WTC11 (cell line): ENCODE results near the gene FBXO41. TPM values are rescaled to one million over a fixed set of nuclear protein-coding genes. Genes with fewer than 3 reads are reported as not detected.

ENCODE experiments used
- ATAC-seq: fragments of 200-7000 bp; cut with Tn5 transposase; 2 replicates; pipeline ENCODE4 v1.10.0; 2021; ENCODE audit warnings: mild to moderate bottlenecking, moderate library complexity
- CTCF ChIA-PET: fragments of 300-600 bp; sonication (Branson Sonifier 250); formaldehyde crosslinking; loops from one replicate; lab custom pipeline; 2021; ENCODE audit warnings: antibody characterized with exemption; lab: Charles Lee
- POLR2A ChIA-PET: fragments of 350-600 bp; sonication (Branson Sonifier 250); formaldehyde crosslinking; loops from one replicate; lab custom pipeline; 2021; ENCODE audit warnings: antibody characterized with exemption; lab: Charles Lee
- DNase-seq: peaks from one replicate; pipeline ENCODE4 v3.0.0; 2021; ENCODE audit warnings: low spot score
- H3K27ac Mint-ChIP-seq: 2 replicates; pipeline ENCODE4 v1.8.0; 2021; ENCODE audit warnings: mixed read lengths
- H3K27me3 Mint-ChIP-seq: 2 replicates; pipeline ENCODE4 v1.8.0; 2021; ENCODE audit warnings: low read depth, mild to moderate bottlenecking, moderate library complexity, mixed read lengths
- H3K36me3 Mint-ChIP-seq: 2 replicates; pipeline ENCODE4 v1.8.0; 2021; ENCODE audit warnings: mixed read lengths
- H3K4me1 Mint-ChIP-seq: 2 replicates; pipeline ENCODE4 v1.8.0; 2022; ENCODE audit warnings: mixed read lengths
- H3K4me3 Mint-ChIP-seq: 2 replicates; pipeline ENCODE4 v1.8.0; 2021; ENCODE audit warnings: mild to moderate bottlenecking, moderate library complexity, mixed read lengths
- H3K9me3 Mint-ChIP-seq: 2 replicates; pipeline ENCODE4 v1.8.0; 2021; ENCODE audit warnings: mixed read lengths
- GTF2I ChIP-seq: fragments of 250-450 bp; sonication (Bioruptor Pico); conservative IDR thresholded peaks from 2 replicates; pipeline ENCODE4 v1.4.0; 2021; ENCODE audit warnings: mild to moderate bottlenecking
- NFE2L1 ChIP-seq: sonication (generic); formaldehyde crosslinking; IDR thresholded peaks from 2 replicates; pipeline ENCODE4 v1.8.1; 2023; ENCODE audit warnings: missing genetic modification reagents
- OVOL2 ChIP-seq: fragments of 250-450 bp; sonication (Bioruptor Pico); IDR thresholded peaks from 2 replicates; pipeline ENCODE4 v1.9.0; 2021; ENCODE audit warnings: mild to moderate bottlenecking, borderline replicate concordance
- RELA ChIP-seq: sonication (generic); formaldehyde crosslinking; IDR thresholded peaks from 2 replicates; pipeline ENCODE4 v1.8.1; 2022; ENCODE audit warnings: missing genetic modification reagents, mild to moderate bottlenecking, borderline replicate concordance
- SOX15 ChIP-seq: fragments of 250-450 bp; sonication (Bioruptor Pico); IDR thresholded peaks from 2 replicates; pipeline ENCODE4 v1.9.0; 2021; ENCODE audit warnings: mild to moderate bottlenecking
- TCF7 ChIP-seq: sonication (generic); formaldehyde crosslinking; IDR thresholded peaks from 2 replicates; pipeline ENCODE4 v1.8.0; 2022; ENCODE audit warnings: mild to moderate bottlenecking, low read depth, missing genetic modification reagents, moderate library complexity
- TEAD4 ChIP-seq: sonication (generic); formaldehyde crosslinking; IDR thresholded peaks from 2 replicates; pipeline ENCODE4 v1.8.0; 2022; ENCODE audit warnings: mild to moderate bottlenecking, missing genetic modification reagents
- ZNF396 ChIP-seq: fragments of 250-450 bp; sonication (Bioruptor Pico); IDR thresholded peaks from 2 replicates; pipeline ENCODE4 v1.8.0; 2021; ENCODE audit warnings: mild to moderate bottlenecking, moderate library complexity, borderline replicate concordance
- ZNF416 ChIP-seq: fragments of 250-450 bp; sonication (Bioruptor Pico); IDR thresholded peaks from 2 replicates; pipeline ENCODE4 v1.9.0; 2021; ENCODE audit warnings: mild to moderate bottlenecking, inconsistent platforms
- ZNF671 ChIP-seq: fragments of 250-450 bp; sonication (Bioruptor Pico); IDR thresholded peaks from 2 replicates; pipeline ENCODE4 v1.8.0; 2021; ENCODE audit warnings: mild to moderate bottlenecking
- total RNA-seq: library from RNA; stranded (reverse); gene quantifications from 3 replicates; pipeline ENCODE4 v1.2.3, GENCODE V29; 2021
- TF ChIP-seq, protein P1 (sequence below): sonication (generic); formaldehyde crosslinking; IDR thresholded peaks from 2 replicates; pipeline ENCODE4 v1.8.0; 2023; ENCODE audit warnings: missing genetic modification reagents, mild to moderate bottlenecking, borderline replicate concordance
- TF ChIP-seq, protein P2 (sequence below): sonication (generic); formaldehyde crosslinking; IDR thresholded peaks from 2 replicates; pipeline ENCODE4 v1.8.1; 2022; ENCODE audit warnings: mild to moderate bottlenecking, moderate library complexity, missing genetic modification reagents
- TF ChIP-seq, protein P3 (sequence below): sonication (generic); formaldehyde crosslinking; IDR thresholded peaks from 2 replicates; pipeline ENCODE4 v1.8.0; 2023; ENCODE audit warnings: missing genetic modification reagents
- TF ChIP-seq, protein P4 (sequence below): sonication (generic); formaldehyde crosslinking; IDR thresholded peaks from 2 replicates; pipeline ENCODE4 v1.8.0; 2022; ENCODE audit warnings: mild to moderate bottlenecking, missing genetic modification reagents
- TF ChIP-seq, protein P5 (sequence below): sonication (generic); formaldehyde crosslinking; IDR thresholded peaks from 2 replicates; pipeline ENCODE4 v1.8.0; 2022; ENCODE audit warnings: missing genetic modification reagents

FBXO41 gene
- total RNA-seq, 1 experiment from 2014 or later: 19.2 TPM

DNA sequence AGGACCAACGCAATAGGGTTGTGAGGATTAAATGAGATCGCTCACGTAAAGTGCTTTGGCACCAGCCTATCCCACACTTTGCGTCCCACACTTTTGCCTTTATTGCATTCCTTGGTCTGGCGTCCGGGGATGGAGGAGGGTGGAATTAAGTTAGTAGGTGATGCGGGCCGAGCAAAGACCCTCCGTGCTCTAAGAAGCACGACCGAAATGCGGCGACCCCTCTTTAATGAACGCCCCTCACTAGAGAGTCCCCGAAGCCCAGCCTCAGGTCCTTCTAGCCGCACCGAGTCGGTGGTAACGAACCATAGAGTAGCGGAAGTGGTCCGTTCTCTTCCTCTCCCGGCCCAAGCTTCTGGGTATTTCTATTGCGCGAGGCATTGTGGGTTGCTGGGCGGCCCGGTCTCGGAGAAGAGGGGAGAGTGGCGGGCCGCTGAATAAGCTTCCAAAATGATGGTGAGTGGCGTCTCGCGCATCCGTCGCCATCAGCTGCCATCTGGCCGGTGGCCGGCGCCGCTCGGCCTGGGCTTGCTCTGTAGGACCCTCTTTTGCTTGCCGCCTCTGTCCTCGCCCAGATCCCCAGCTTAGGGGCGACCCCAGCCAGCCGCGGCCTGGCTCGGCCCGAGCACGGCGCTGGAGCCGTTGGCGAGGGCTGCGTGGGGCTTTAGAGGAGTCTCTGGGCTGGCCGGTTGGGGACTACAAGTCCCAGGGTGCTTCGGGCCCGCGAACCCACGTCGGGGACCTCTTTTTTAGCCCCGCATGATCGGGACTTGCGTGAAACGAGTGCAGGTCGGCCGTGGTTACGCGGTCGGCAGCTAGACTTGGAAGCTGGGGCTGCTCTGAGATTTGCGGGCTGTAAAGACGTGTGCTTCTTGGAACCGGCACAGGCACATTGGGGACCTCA is 50.1 kb downstream of the FBXO41 start, which contains the start of gene CCT7 (continued):
- TF ChIP-seq, protein P1, sequence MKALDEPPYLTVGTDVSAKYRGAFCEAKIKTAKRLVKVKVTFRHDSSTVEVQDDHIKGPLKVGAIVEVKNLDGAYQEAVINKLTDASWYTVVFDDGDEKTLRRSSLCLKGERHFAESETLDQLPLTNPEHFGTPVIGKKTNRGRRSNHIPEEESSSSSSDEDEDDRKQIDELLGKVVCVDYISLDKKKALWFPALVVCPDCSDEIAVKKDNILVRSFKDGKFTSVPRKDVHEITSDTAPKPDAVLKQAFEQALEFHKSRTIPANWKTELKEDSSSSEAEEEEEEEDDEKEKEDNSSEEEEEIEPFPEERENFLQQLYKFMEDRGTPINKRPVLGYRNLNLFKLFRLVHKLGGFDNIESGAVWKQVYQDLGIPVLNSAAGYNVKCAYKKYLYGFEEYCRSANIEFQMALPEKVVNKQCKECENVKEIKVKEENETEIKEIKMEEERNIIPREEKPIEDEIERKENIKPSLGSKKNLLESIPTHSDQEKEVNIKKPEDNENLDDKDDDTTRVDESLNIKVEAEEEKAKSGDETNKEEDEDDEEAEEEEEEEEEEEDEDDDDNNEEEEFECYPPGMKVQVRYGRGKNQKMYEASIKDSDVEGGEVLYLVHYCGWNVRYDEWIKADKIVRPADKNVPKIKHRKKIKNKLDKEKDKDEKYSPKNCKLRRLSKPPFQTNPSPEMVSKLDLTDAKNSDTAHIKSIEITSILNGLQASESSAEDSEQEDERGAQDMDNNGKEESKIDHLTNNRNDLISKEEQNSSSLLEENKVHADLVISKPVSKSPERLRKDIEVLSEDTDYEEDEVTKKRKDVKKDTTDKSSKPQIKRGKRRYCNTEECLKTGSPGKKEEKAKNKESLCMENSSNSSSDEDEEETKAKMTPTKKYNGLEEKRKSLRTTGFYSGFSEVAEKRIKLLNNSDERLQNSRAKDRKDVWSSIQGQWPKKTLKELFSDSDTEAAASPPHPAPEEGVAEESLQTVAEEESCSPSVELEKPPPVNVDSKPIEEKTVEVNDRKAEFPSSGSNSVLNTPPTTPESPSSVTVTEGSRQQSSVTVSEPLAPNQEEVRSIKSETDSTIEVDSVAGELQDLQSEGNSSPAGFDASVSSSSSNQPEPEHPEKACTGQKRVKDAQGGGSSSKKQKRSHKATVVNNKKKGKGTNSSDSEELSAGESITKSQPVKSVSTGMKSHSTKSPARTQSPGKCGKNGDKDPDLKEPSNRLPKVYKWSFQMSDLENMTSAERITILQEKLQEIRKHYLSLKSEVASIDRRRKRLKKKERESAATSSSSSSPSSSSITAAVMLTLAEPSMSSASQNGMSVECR (CRISPR knock-in tag): peak; percentile 14; the same call in 1 of the 2 replicates
- TF ChIP-seq ZNF671 (CRISPR knock-in tag) (no peak), RELA (CRISPR knock-in tag) (no peak), ZNF416 (CRISPR knock-in tag) (no peak), ZNF396 (CRISPR knock-in tag) (no peak), SOX15 (CRISPR knock-in tag) (no peak), TCF7 (CRISPR knock-in tag) (no peak)
- TF ChIP-seq, protein P2, sequence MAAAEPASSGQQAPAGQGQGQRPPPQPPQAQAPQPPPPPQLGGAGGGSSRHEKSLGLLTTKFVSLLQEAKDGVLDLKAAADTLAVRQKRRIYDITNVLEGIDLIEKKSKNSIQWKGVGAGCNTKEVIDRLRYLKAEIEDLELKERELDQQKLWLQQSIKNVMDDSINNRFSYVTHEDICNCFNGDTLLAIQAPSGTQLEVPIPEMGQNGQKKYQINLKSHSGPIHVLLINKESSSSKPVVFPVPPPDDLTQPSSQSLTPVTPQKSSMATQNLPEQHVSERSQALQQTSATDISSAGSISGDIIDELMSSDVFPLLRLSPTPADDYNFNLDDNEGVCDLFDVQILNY: no peak

DNA sequence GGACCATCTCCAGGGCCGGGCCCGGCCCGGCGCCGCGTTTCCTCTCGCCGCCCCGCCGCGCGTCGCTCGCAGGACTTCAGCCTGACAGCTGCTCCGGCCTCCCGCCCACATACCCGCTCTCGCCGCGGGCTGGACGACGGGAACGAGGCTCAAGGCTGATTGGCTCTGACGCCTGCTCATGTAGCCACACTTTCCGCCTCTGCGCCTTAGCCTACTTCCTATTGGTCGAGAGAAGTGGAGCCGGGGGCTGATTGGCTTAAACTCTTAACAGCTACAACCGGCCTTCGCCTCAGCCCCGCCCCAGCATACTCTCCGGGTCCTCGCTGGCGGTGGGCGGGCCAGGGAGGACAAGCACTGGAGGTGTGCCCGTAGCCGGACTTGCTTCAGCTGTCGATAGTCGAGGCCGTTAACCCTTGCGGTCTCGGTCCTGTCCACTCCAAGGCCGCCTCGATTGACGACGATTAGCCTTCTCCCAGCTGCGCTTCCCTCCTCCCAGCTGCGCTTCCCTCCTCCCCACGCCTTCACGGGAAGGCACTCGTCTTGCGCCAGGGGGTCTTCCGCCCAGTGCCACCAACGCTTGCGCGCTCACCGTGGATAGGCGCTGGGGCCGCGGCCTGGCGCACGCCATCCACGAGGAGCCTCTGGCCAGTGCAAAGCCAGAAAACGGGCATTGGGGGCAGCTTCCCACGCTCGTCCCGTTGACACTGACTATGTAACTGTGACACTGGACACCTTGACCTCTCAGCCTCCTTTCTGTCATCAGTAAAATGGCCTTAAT is 50.9 kb downstream of the FBXO41 start, which contains the start of gene PRADC1:
Gene PRADC1 (minus strand): TSS at position 86 of the 778 bp plus-strand sequence. CDS start 79 bp downstream, at position 7.
- Mint-ChIP-seq H3K4me1 (peaks cover 29% of the 10 kb centered on the region), H3K36me3 (peaks cover 4% of the 10 kb centered on the region; the same call in 1 of the 2 replicates), H3K4me3 (peak within 1 kb of the TSS; percentile 100), H3K27ac (peak within 1 kb of the TSS; percentile 90), H3K27me3 (no peaks in the 10 kb centered on the region; the same call in 1 of the 2 replicates), H3K9me3 (no peaks in the 10 kb centered on the region)
- ChIA-PET CTCF (interaction anchor here (0.8 to 3.0 kb wide), 14 partner anchors 14 to 370 kb away, joined by 3 to 39 read pairs (median 4); partner anchors contain the start of genes EGR4 and SPR), POLR2A (interaction anchor here (0.5 to 2.1 kb wide), 12 partner anchors 10 to 144 kb away, joined by 3 to 7 read pairs (median 3); partner anchors contain the start of gene NOTO)
- peak; percentile 98 for DNase-seq
- ATAC-seq: peak; percentile 93
- TF ChIP-seq, protein P3, sequence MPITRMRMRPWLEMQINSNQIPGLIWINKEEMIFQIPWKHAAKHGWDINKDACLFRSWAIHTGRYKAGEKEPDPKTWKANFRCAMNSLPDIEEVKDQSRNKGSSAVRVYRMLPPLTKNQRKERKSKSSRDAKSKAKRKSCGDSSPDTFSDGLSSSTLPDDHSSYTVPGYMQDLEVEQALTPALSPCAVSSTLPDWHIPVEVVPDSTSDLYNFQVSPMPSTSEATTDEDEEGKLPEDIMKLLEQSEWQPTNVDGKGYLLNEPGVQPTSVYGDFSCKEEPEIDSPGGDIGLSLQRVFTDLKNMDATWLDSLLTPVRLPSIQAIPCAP (CRISPR knock-in tag): no peak
- TF ChIP-seq, protein P4, sequence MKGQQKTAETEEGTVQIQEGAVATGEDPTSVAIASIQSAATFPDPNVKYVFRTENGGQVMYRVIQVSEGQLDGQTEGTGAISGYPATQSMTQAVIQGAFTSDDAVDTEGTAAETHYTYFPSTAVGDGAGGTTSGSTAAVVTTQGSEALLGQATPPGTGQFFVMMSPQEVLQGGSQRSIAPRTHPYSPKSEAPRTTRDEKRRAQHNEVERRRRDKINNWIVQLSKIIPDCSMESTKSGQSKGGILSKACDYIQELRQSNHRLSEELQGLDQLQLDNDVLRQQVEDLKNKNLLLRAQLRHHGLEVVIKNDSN (CRISPR knock-in tag): no peak
- TF ChIP-seq, protein P5, sequence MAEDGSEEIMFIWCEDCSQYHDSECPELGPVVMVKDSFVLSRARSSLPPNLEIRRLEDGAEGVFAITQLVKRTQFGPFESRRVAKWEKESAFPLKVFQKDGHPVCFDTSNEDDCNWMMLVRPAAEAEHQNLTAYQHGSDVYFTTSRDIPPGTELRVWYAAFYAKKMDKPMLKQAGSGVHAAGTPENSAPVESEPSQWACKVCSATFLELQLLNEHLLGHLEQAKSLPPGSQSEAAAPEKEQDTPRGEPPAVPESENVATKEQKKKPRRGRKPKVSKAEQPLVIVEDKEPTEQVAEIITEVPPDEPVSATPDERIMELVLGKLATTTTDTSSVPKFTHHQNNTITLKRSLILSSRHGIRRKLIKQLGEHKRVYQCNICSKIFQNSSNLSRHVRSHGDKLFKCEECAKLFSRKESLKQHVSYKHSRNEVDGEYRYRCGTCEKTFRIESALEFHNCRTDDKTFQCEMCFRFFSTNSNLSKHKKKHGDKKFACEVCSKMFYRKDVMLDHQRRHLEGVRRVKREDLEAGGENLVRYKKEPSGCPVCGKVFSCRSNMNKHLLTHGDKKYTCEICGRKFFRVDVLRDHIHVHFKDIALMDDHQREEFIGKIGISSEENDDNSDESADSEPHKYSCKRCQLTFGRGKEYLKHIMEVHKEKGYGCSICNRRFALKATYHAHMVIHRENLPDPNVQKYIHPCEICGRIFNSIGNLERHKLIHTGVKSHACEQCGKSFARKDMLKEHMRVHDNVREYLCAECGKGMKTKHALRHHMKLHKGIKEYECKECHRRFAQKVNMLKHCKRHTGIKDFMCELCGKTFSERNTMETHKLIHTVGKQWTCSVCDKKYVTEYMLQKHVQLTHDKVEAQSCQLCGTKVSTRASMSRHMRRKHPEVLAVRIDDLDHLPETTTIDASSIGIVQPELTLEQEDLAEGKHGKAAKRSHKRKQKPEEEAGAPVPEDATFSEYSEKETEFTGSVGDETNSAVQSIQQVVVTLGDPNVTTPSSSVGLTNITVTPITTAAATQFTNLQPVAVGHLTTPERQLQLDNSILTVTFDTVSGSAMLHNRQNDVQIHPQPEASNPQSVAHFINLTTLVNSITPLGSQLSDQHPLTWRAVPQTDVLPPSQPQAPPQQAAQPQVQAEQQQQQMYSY (CRISPR knock-in tag): no peak
- TF ChIP-seq, protein P1 (CRISPR knock-in tag): peak; percentile 88; the same call in 1 of the 2 replicates
- TF ChIP-seq TEAD4 (CRISPR knock-in tag) (no peak), NFE2L1 (CRISPR knock-in tag) (0 out of 2 replicates have a peak, but pooled peaks have one; percentile 33), OVOL2 (CRISPR knock-in tag) (no peak), GTF2I (CRISPR knock-in tag) (no peak)
